ENCODE results near the gene DEF6.

The DEF6 gene

GRCh38 chr6:35272005-35272404, 25.6 kb upstream of the DEF6 start:
- Histone ChIP-seq H3K79me2 (ENCODE audit: low read length) (no peaks in the 10 kb centered on the region), H2AFZ (ENCODE audit: low read length) (no peak overlapping the region), H3F3A (ENCODE audit: insufficient read depth, low read length) (no peaks in the 10 kb centered on the region), H3K27me3 (replicated peaks; ENCODE audit: insufficient read depth, low read length) (no peaks in the 10 kb centered on the region), H3K9me2 (replicated peaks; ENCODE audit: insufficient read depth, low read length) (no peaks in the 10 kb centered on the region), H4K20me1 (ENCODE audit: insufficient read depth, low read length) (no peaks in the 10 kb centered on the region), H3K36me3 (replicated peaks; ENCODE audit: insufficient read depth, low read length) (no peaks in the 10 kb centered on the region), H3K9ac (ENCODE audit: low read length) (no peak overlapping the region), H3K4me2 (ENCODE audit: low read depth, low read length) (no peak overlapping the region), H3K4me1 (ENCODE audit: low read length) (no peaks in the 10 kb centered on the region), H3K9me3 (replicated peaks; ENCODE audit: insufficient read depth, low read length) (no peaks in the 10 kb centered on the region), H3K4me3 (ENCODE audit: low read length) (no peak overlapping the region), H3K27ac (ENCODE audit: low read length) (no peak overlapping the region)
- no peak for TF ChIP-seq CTCF (IDR thresholded peaks at IDR 0.05; ENCODE audit: low read length)
- no peak for TF ChIP-seq EZH2phosphoT487 (IDR thresholded peaks at IDR 0.05; ENCODE audit: low read length)
- no peak for TF ChIP-seq EZH2 (optimal IDR thresholded peaks at IDR 0.05; ENCODE audit: low read depth, low read length)
- no peak for DNase-seq

GRCh38 chr6:35273822-35274559, 23.6 kb upstream of the DEF6 start:
- no peaks in the 10 kb centered on the region for H3K9me2 ChIP-seq (replicated peaks; ENCODE audit: insufficient read depth, low read length)
- TF ChIP-seq EZH2phosphoT487 (IDR thresholded peaks at IDR 0.05; ENCODE audit: low read length) (no peak), EZH2 (optimal IDR thresholded peaks at IDR 0.05; ENCODE audit: low read depth, low read length) (no peak), CTCF (IDR thresholded peaks at IDR 0.05; ENCODE audit: low read length) (no peak)
- DNase-seq, result no peak
- H3K4me1 ChIP-seq (ENCODE audit: low read length), result no peaks in the 10 kb centered on the region
- H3K27ac ChIP-seq (ENCODE audit: low read length), result no peak overlapping the region
- H2AFZ ChIP-seq (ENCODE audit: low read length), result no peak overlapping the region
- no peaks in the 10 kb centered on the region for H3K27me3 ChIP-seq (replicated peaks; ENCODE audit: insufficient read depth, low read length)
- H3K4me3 ChIP-seq (ENCODE audit: low read length), result no peak overlapping the region
- no peak overlapping the region for H3K9ac ChIP-seq (ENCODE audit: low read length)
- H3K36me3 ChIP-seq (replicated peaks; ENCODE audit: insufficient read depth, low read length), result no peaks in the 10 kb centered on the region
- no peaks in the 10 kb centered on the region for H3F3A ChIP-seq (ENCODE audit: insufficient read depth, low read length)
- no peaks in the 10 kb centered on the region for H4K20me1 ChIP-seq (ENCODE audit: insufficient read depth, low read length)
- no peaks in the 10 kb centered on the region for H3K79me2 ChIP-seq (ENCODE audit: low read length)
- H3K4me2 ChIP-seq (ENCODE audit: low read depth, low read length), result no peak overlapping the region
- H3K9me3 ChIP-seq (replicated peaks; ENCODE audit: insufficient read depth, low read length), result no peaks in the 10 kb centered on the region

- Histone ChIP-seq H3K9ac (ENCODE audit: low read length) (no peak overlapping the region), H3K4me1 (ENCODE audit: low read length) (no peaks in the 10 kb centered on the region), H3K36me3 (replicated peaks; ENCODE audit: insufficient read depth, low read length) (no peaks in the 10 kb centered on the region), H3K4me2 (ENCODE audit: low read depth, low read length) (no peak overlapping the region), H4K20me1 (ENCODE audit: insufficient read depth, low read length) (no peaks in the 10 kb centered on the region), H3K4me3 (ENCODE audit: low read length) (no peak overlapping the region), H3K27ac (ENCODE audit: low read length) (no peak overlapping the region), H3K79me2 (ENCODE audit: low read length) (no peaks in the 10 kb centered on the region), H3K9me2 (replicated peaks; ENCODE audit: insufficient read depth, low read length) (no peaks in the 10 kb centered on the region), H2AFZ (ENCODE audit: low read length) (no peak overlapping the region), H3F3A (ENCODE audit: insufficient read depth, low read length) (no peaks in the 10 kb centered on the region), H3K27me3 (replicated peaks; ENCODE audit: insufficient read depth, low read length) (no peaks in the 10 kb centered on the region), H3K9me3 (replicated peaks; ENCODE audit: insufficient read depth, low read length) (no peaks in the 10 kb centered on the region)
- TF ChIP-seq EZH2phosphoT487 (IDR thresholded peaks at IDR 0.05; ENCODE audit: low read length), result no peak
- no peak for TF ChIP-seq CTCF (IDR thresholded peaks at IDR 0.05; ENCODE audit: low read length)
- TF ChIP-seq EZH2 (optimal IDR thresholded peaks at IDR 0.05; ENCODE audit: low read depth, low read length), result no peak
- no peak for DNase-seq
Observed at GRCh38 chr6:35275744-35276260, 21.8 kb upstream of the DEF6 start.

Data from MM.1S (cell line).